Liver (tissue), 9 donors: Measurements from ENCODE around the gene TANGO6. TPM values are rescaled to one million over a fixed set of nuclear protein-coding genes. Genes with fewer than 3 reads are reported as not detected.

Source experiments
- DNase-seq: peaks from one replicate; pipeline ENCODE4 v3.0.0-alpha.2; 2017; ENCODE audit warnings: low spot score
- H3K27ac ChIP-seq, 2 donors: one replicate each; pipeline ENCODE4 v1.7.0; 2013; ENCODE audit warnings: inconsistent platforms in 2 of 2, low read length in 2 of 2, control low read depth in 1 of 2, low read depth in 1 of 2, mild to moderate bottlenecking in 1 of 2
- H3K27me3 ChIP-seq, 4 donors: one replicate each; pipeline versions ENCODE4 v1.6.1 to v1.7.0; 2013; ENCODE audit warnings: low read length in 3 of 4, inconsistent platforms in 1 of 4, mild to moderate bottlenecking in 1 of 4, moderate library complexity in 1 of 4; ENCODE audit not compliant: control insufficient read depth in 4 of 4, insufficient read depth in 4 of 4
- H3K36me3 ChIP-seq, 4 donors: one replicate each; pipeline versions ENCODE4 v1.6.1 to v1.7.0; 2013; ENCODE audit warnings: low read length in 3 of 4, mild to moderate bottlenecking in 3 of 4, low read depth in 1 of 4, moderate library complexity in 1 of 4; ENCODE audit not compliant: control insufficient read depth in 4 of 4, insufficient read depth in 3 of 4
- H3K4me1 ChIP-seq, 4 donors: one replicate each; pipeline versions ENCODE4 v1.6.1 to v1.7.0; 2013; ENCODE audit warnings: low read length in 3 of 4, mild to moderate bottlenecking in 3 of 4, moderate library complexity in 1 of 4; ENCODE audit not compliant: control insufficient read depth in 4 of 4, insufficient read depth in 4 of 4
- H3K4me3 ChIP-seq, 3 donors: one replicate each; pipeline versions ENCODE4 v1.6.1 to v1.7.0; 2013; ENCODE audit warnings: low read length in 3 of 3, control low read depth in 1 of 3, low read depth in 1 of 3, mild to moderate bottlenecking in 1 of 3
- H3K9ac ChIP-seq, 2 donors: one replicate each; pipeline ENCODE4 v1.7.0; 2013; ENCODE audit warnings: low read length in 2 of 2, mild to moderate bottlenecking in 2 of 2, moderate library complexity in 2 of 2, control low read depth in 1 of 2, low read depth in 1 of 2
- H3K9me3 ChIP-seq, 4 donors: one replicate each; pipeline versions ENCODE4 v1.6.1 to v1.7.0; 2013; ENCODE audit warnings: low read length in 3 of 4; ENCODE audit not compliant: control insufficient read depth in 4 of 4
- ATF3 ChIP-seq: IDR thresholded peaks from 2 replicates; pipeline ENCODE4 v1.6.1; 2016; ENCODE audit warnings: antibody characterized with exemption
- CTCF ChIP-seq: fragments of 150-350 bp; IDR thresholded peaks from 2 replicates; pipeline ENCODE4 v1.5.1; 2017; ENCODE audit warnings: improper control_type of control experiment, low read depth, low read length; ENCODE audit not compliant: missing input control
- EGR1 ChIP-seq, 2 donors: IDR thresholded peaks; 2 replicates each; pipeline ENCODE4 v1.6.1; 2016 to 2018; ENCODE audit warnings: antibody characterized with exemption in 2 of 2, low read depth in 2 of 2
- FOXA1 ChIP-seq: IDR thresholded peaks from 2 replicates; pipeline ENCODE4 v1.6.1; 2016; ENCODE audit warnings: antibody characterized with exemption
- FOXA2 ChIP-seq: IDR thresholded peaks from 2 replicates; pipeline ENCODE4 v1.6.1; 2016; ENCODE audit warnings: antibody characterized with exemption
- GABPA ChIP-seq, 2 donors: IDR thresholded peaks in 1 of 2; conservative IDR thresholded peaks in 1 of 2; 2 replicates each; pipeline ENCODE4 v1.6.1; 2016; ENCODE audit warnings: antibody characterized with exemption in 2 of 2, mild to moderate bottlenecking in 1 of 2, moderate library complexity in 1 of 2
- HNF4A ChIP-seq, 2 donors: conservative IDR thresholded peaks; 2 replicates each; pipeline ENCODE4 v1.6.1; 2016; ENCODE audit warnings: antibody characterized with exemption in 2 of 2, mild to moderate bottlenecking in 2 of 2
- HNF4G ChIP-seq: IDR thresholded peaks from 2 replicates; pipeline ENCODE4 v1.6.1; 2016; ENCODE audit warnings: antibody characterized with exemption
- JUND ChIP-seq, 2 donors: IDR thresholded peaks; 2 replicates each; pipeline ENCODE4 v1.6.1; 2016; ENCODE audit warnings: antibody characterized with exemption in 2 of 2
- MAX ChIP-seq: IDR thresholded peaks from 2 replicates; pipeline ENCODE4 v1.6.1; 2016; ENCODE audit warnings: antibody characterized with exemption
- NR2F2 ChIP-seq: IDR thresholded peaks from 2 replicates; pipeline ENCODE4 v1.6.1; 2016; ENCODE audit warnings: antibody characterized with exemption
- RAD21 ChIP-seq, 2 donors: IDR thresholded peaks; 2 replicates each; pipeline ENCODE4 v1.6.1; 2016; ENCODE audit warnings: antibody characterized with exemption in 2 of 2, mild to moderate bottlenecking in 2 of 2
- REST ChIP-seq: IDR thresholded peaks from 2 replicates; pipeline ENCODE4 v1.6.1; 2016; ENCODE audit warnings: antibody characterized with exemption, mild to moderate bottlenecking
- RXRA ChIP-seq, 2 donors: IDR thresholded peaks; 2 replicates each; pipeline ENCODE4 v1.6.1; 2017 to 2018; ENCODE audit warnings: antibody characterized with exemption in 2 of 2, mild to moderate bottlenecking in 1 of 2
- SP1 ChIP-seq: IDR thresholded peaks from 2 replicates; pipeline ENCODE4 v1.6.1; 2018; ENCODE audit warnings: antibody characterized with exemption, mild to moderate bottlenecking
- TAF1 ChIP-seq: conservative IDR thresholded peaks from 2 replicates; pipeline ENCODE4 v1.6.1; 2016; ENCODE audit warnings: antibody characterized with exemption, mild to moderate bottlenecking
- YY1 ChIP-seq: IDR thresholded peaks from 2 replicates; pipeline ENCODE4 v1.6.1; 2016; ENCODE audit warnings: antibody characterized with exemption, mild to moderate bottlenecking
- ZBTB33 ChIP-seq: IDR thresholded peaks from 2 replicates; pipeline ENCODE4 v1.6.1; 2016; ENCODE audit warnings: antibody characterized with exemption
- WGBS: extraction: QIAGEN DNeasy Blood & Tissue Kit; methylation state at CpG from one replicate; pipeline ENCODE4 v1.1.7; 2013; 5-methylcytosine and 5-hydroxymethylcytosine counted together
- polyA plus RNA-seq, 2 donors: library from polyadenylated mRNA; stranded (reverse) in 1 of 2; unstranded in 1 of 2; fragments of 200-250 nt in 1 of 2; fragments of >200 nt in 1 of 2; fragmentation: Nextera tagmentation in 1 of 2; extraction: Ambion mirVana in 1 of 2; gene quantifications; one replicate each; pipeline versions ENCODE4 v1.2.1 to v1.2.3, GENCODE V29; 2013 to 2015
- total RNA-seq, 2 donors: library from RNA; depleted of rRNA; stranded (reverse); fragments of >200 nt; gene quantifications; one replicate each; pipeline ENCODE4 v1.2.3, GENCODE V29; 2014
- donor health status: healthy.
- donor health status: healthy.
- donor health status: healthy.
- donor health status: healthy.
- donor health status: healthy.

Gene TANGO6
- total and polyA plus RNA-seq, 4 donors = 6.8 to 40.6 (median 10.5) TPM

- Histone ChIP-seq H3K4me1 (peaks cover 5 to 59% (median 49%) of the 10 kb centered on the region in 4 donors), H3K9ac (peak overlapping the region in 1 of 2 donors; percentile 53), H3K4me3 (peak overlapping the region in 2 of 3 donors; percentile 26 to 31), H3K27me3 (no peaks in the 10 kb centered on the region), H3K27ac (peak overlapping the region; percentile 89 to 95), H3K9me3 (no peaks in the 10 kb centered on the region), H3K36me3 (no peaks in the 10 kb centered on the region)
- DNase-seq = peak; percentile 37
- TF ChIP-seq JUND (IDR thresholded peaks at IDR 0.05) (peak in 1 of 2 donors; percentile 44), RAD21 (IDR thresholded peaks at IDR 0.05) (no peak), FOXA1 (peak; percentile 58), GABPA (IDR thresholded peaks at IDR 0.05 in 1 of 2, conservative IDR thresholded peaks at IDR 0.05 in 1 of 2) (peak in 1 of 2 donors; percentile 27), CTCF (no peak), HNF4G (peak; percentile 10), HNF4A (conservative IDR thresholded peaks at IDR 0.05) (peak; percentile 60 to 64), REST (peak; percentile 98), SP1 (peak; percentile 96), YY1 (no peak), EGR1 (IDR thresholded peaks at IDR 0.05; ENCODE audit: low read depth in 2 of 2) (peak in 1 of 2 donors; percentile 52), ATF3 (no peak), TAF1 (peak; percentile 87), MAX (peak; percentile 6), ZBTB33 (peak; percentile 37), RXRA (IDR thresholded peaks at IDR 0.05) (peak; percentile 77 to 82), NR2F2 (no peak), FOXA2 (peak; percentile 77)
- WGBS = 36% methylated on average over 11 of the region's 11 CpGs
Measured at GRCh38 chr16:68893710-68894705, 50.7 kb downstream of the TANGO6 start.
